ENCODE results near the gene IL17REL.

DNA sequence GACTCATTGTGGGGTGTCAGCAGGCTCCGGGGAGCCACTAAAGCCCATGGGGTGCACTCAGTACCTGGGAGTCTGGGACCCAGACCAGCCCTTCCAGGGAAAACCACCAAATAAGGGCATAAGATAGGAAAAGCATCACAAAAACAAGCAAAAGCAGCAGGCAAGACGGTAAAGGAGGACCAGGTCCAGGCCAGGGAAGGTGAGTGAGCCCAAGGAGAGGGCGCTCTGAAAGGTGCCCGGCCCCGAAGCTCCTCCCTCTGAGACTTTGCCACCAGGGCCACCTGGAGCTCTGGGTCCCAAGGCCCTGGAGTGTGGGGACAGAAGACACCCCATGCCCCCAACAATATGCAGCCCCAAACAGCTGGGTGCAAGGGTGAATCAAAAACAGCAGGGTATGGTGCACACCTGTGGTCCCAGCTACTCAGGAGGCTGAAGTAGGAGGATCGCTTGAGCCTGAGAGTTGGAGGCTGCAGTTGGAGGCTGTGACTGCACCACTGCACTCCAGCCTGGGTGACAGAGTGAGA is 5.2 kb upstream of the IL17REL start:
- TF ChIP-seq POLR2A (IDR thresholded peaks at IDR 0.05) (no peak), POLR2AphosphoS5 (IDR thresholded peaks at IDR 0.05) (no peak)
- TF ChIP-seq, protein P1, sequence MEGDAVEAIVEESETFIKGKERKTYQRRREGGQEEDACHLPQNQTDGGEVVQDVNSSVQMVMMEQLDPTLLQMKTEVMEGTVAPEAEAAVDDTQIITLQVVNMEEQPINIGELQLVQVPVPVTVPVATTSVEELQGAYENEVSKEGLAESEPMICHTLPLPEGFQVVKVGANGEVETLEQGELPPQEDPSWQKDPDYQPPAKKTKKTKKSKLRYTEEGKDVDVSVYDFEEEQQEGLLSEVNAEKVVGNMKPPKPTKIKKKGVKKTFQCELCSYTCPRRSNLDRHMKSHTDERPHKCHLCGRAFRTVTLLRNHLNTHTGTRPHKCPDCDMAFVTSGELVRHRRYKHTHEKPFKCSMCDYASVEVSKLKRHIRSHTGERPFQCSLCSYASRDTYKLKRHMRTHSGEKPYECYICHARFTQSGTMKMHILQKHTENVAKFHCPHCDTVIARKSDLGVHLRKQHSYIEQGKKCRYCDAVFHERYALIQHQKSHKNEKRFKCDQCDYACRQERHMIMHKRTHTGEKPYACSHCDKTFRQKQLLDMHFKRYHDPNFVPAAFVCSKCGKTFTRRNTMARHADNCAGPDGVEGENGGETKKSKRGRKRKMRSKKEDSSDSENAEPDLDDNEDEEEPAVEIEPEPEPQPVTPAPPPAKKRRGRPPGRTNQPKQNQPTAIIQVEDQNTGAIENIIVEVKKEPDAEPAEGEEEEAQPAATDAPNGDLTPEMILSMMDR (IDR thresholded peaks at IDR 0.05): no peak
